Stomach (tissue), 9 donors: ENCODE data around the gene TXNDC2. TPM values are rescaled to one million over a fixed set of nuclear protein-coding genes. Genes with fewer than 3 reads are reported as not detected.
A peak's percentile ranks its signal among the peaks of the same experiment; 100 is the strongest.

Experiments used
- DNase-seq, 2 donors: peaks; one replicate each; pipeline versions ENCODE4 v3.0.0 to v3.0.0-alpha.2; 2013 to 2019
- H3K27ac ChIP-seq, 5 donors: fragments of 200-600 bp in 4 of 5; sonication (generic) in 4 of 5; one replicate each; pipeline ENCODE4 v1.5.1; 2013 to 2019; ENCODE audit warnings: mild to moderate bottlenecking in 1 of 5, moderate library complexity in 1 of 5
- H3K27me3 ChIP-seq, 3 donors: fragments of 200-600 bp; sonication (generic); one replicate each; pipeline ENCODE4 v1.5.1; 2017 to 2019; ENCODE audit warnings: mixed run types in 1 of 3
- H3K36me3 ChIP-seq, 4 donors: fragments of 200-600 bp; sonication (generic); 1 replicate in 3 of 4; 2 replicates in 1 of 4; pipeline ENCODE4 v1.5.1; 2016 to 2019
- H3K4me1 ChIP-seq, 4 donors: fragments of 200-600 bp; sonication (generic); one replicate each; pipeline ENCODE4 v1.5.1; 2016 to 2019
- H3K4me3 ChIP-seq, 4 donors: fragments of 200-600 bp; sonication (generic) in 3 of 4; one replicate each; pipeline ENCODE4 v1.5.1; 2016 to 2019; ENCODE audit warnings: mild to moderate bottlenecking in 1 of 4
- H3K9me3 ChIP-seq, 4 donors: fragments of 200-600 bp; sonication (generic); one replicate each; pipeline ENCODE4 v1.5.1; 2016 to 2019
- CTCF ChIP-seq, 7 experiments: fragments of 450-650 bp in 4 of 7; fragments of 200-600 bp in 3 of 7; sonication (generic) in 3 of 7; IDR thresholded peaks; one replicate each; pipeline ENCODE4 v1.5.1; 2016 to 2019; ENCODE audit warnings: antibody characterized with exemption in 7 of 7, control low read depth in 2 of 7, mild to moderate bottlenecking in 1 of 7
- EP300 ChIP-seq: sonication (generic); formaldehyde crosslinking; IDR thresholded peaks from one replicate; pipeline ENCODE4 v1.6.1; 2017; ENCODE audit warnings: antibody characterized with exemption
- POLR2A ChIP-seq, 4 donors: fragments of 450-650 bp; IDR thresholded peaks; one replicate each; pipeline ENCODE4 v1.6.1; 2016; ENCODE audit warnings: antibody characterized with exemption in 4 of 4, control low read depth in 2 of 4, mild to moderate bottlenecking in 1 of 4, moderate library complexity in 1 of 4
- POLR2AphosphoS5 ChIP-seq, 3 donors: sonication (generic); formaldehyde crosslinking; IDR thresholded peaks; one replicate each; pipeline ENCODE4 v1.6.1; 2016; ENCODE audit warnings: antibody characterized with exemption in 3 of 3
- WGBS, 5 donors: extraction: QIAGEN DNeasy Blood & Tissue Kit in 3 of 5; methylation state at CpG; one replicate each; pipeline versions ENCODE4 v1.1.5 to v1.1.7; 2013 to 2018; 5-methylcytosine and 5-hydroxymethylcytosine counted together
- intact Hi-C: fragments of 100-400 bp; cut with DNase I; formaldehyde crosslinking; loops from one replicate; pipeline ENCODE4 v1.15.1; 2023; ENCODE audit warnings: low total_unique reads
- polyA plus RNA-seq, 3 donors: library from polyadenylated mRNA; stranded (reverse); fragments of 200-250 nt; gene quantifications; one replicate each; pipeline ENCODE4 v1.2.3, GENCODE V29; 2013
- total RNA-seq, 5 donors: library from RNA; depleted of rRNA; stranded (reverse); fragments of >200 nt; gene quantifications; one replicate each; pipeline versions ENCODE4 v1.1.0 to v1.2.3, GENCODE V29; 2014 to 2016
- donor health status: healthy with polysubstance abuse.
- donor health status: Bipolar disorder and iron deficiency.
- donor health status: healthy.

The TXNDC2 gene
- total and polyA plus RNA-seq, 8 donors, result 0.18 TPM; not detected in 7

GRCh38 chr18:9918016-9918680 lies 32.4 kb downstream of the TXNDC2 start:
- Histone ChIP-seq H3K4me1 (peaks cover 48 to 80% (median 70%) of the 10 kb centered on the region in 4 donors), H3K36me3 (no peaks in the 10 kb centered on the region), H3K27me3 (no peaks in the 10 kb centered on the region), H3K27ac (peak overlapping the region in 3 of 5 donors; percentile 29 to 49 (median 32)), H3K4me3 (peak overlapping the region in 1 of 4 donors; percentile 94), H3K9me3 (no peaks in the 10 kb centered on the region)
- no peak for DNase-seq
- WGBS, 5 donors, result 12 to 26% (median 16%) methylated on average over 2 of the region's 2 CpGs
- intact Hi-C loops, result no loop called here
- TF ChIP-seq CTCF (IDR thresholded peaks at IDR 0.05) (no peak), POLR2A (IDR thresholded peaks at IDR 0.05) (no peak), EP300 (no peak), POLR2AphosphoS5 (IDR thresholded peaks at IDR 0.05) (no peak)

GRCh38 chr18:9919564-9920232 lies 33.9 kb downstream of the TXNDC2 start:
- Histone ChIP-seq H3K9me3 (no peaks in the 10 kb centered on the region), H3K4me1 (peaks cover 51 to 94% (median 85%) of the 10 kb centered on the region in 4 donors), H3K36me3 (no peaks in the 10 kb centered on the region), H3K4me3 (peak overlapping the region in 1 of 4 donors; percentile 15), H3K27ac (no peak overlapping the region), H3K27me3 (no peaks in the 10 kb centered on the region)
- DNase-seq, result no peak
- TF ChIP-seq POLR2AphosphoS5 (IDR thresholded peaks at IDR 0.05) (no peak), POLR2A (IDR thresholded peaks at IDR 0.05) (no peak), EP300 (no peak)
- intact Hi-C loops, result no loop called here
- WGBS, 5 donors, result 64 to 68% (median 65%) methylated on average over 8 of the region's 8 CpGs

GRCh38 chr18:9922592-9923311 lies 37.0 kb downstream of the TXNDC2 start:
- Histone ChIP-seq H3K4me1 (peaks cover 64 to 100% (median 95%) of the 10 kb centered on the region in 4 donors), H3K27ac (peak overlapping the region in 1 of 5 donors; percentile 15), H3K36me3 (no peaks in the 10 kb centered on the region), H3K4me3 (no peak overlapping the region), H3K27me3 (no peaks in the 10 kb centered on the region), H3K9me3 (no peaks in the 10 kb centered on the region)
- no peak for TF ChIP-seq EP300
- TF ChIP-seq POLR2A (IDR thresholded peaks at IDR 0.05), result no peak
- TF ChIP-seq POLR2AphosphoS5 (IDR thresholded peaks at IDR 0.05), result no peak
- TF ChIP-seq CTCF (IDR thresholded peaks at IDR 0.05), result no peak
- no peak for DNase-seq
- 48 to 63% (median 62%) methylated on average over 4 of the region's 4 CpGs for WGBS, 5 donors
- intact Hi-C loops, result no loop called here

- no peak for TF ChIP-seq POLR2AphosphoS5 (IDR thresholded peaks at IDR 0.05)
- TF ChIP-seq POLR2A (IDR thresholded peaks at IDR 0.05), result no peak
- TF ChIP-seq CTCF (IDR thresholded peaks at IDR 0.05), result no peak
- TF ChIP-seq EP300, result no peak
- intact Hi-C loops, result no loop called here
- WGBS, 5 donors, result 27 to 40% (median 29%) methylated on average over 4 of the region's 4 CpGs
These were observed 38.7 kb downstream of the TXNDC2 start for GRCh38 chr18:9924371-9924943.

More at GRCh38 chr18:9924371-9924943, 38.7 kb downstream of the TXNDC2 start:
- Histone ChIP-seq H3K27ac (peak overlapping the region in 3 of 5 donors; percentile 5 to 18 (median 9)), H3K4me1 (peaks cover 56 to 100% (median 87%) of the 10 kb centered on the region in 4 donors), H3K36me3 (no peaks in the 10 kb centered on the region), H3K4me3 (no peak overlapping the region), H3K27me3 (no peaks in the 10 kb centered on the region), H3K9me3 (no peaks in the 10 kb centered on the region)
- no peak for DNase-seq
